GM10248 (cell line): ENCODE results near the gene LCE3A.
"Not testable (repeated sequence)": the region's sequence is repeated elsewhere in the genome, so short reads cannot be mapped to it uniquely, and the experiment has no call there.

Experiments
- CTCF ChIA-PET: fragments of 300-600 bp; sonication (Branson Sonifier 250); formaldehyde crosslinking; extraction: SDS; loops from one replicate; lab custom pipeline; 2021; ENCODE audit warnings: antibody characterized with exemption; lab: Yijun Ruan, JAX
- POLR2A ChIA-PET: fragments of 350-650 bp; sonication (Branson Sonifier 250); formaldehyde crosslinking; extraction: SDS; loops from one replicate; lab custom pipeline; 2020; ENCODE audit warnings: antibody characterized with exemption; lab: Yijun Ruan, JAX
- DNase-seq: peaks from one replicate; pipeline ENCODE4 v3.0.0; 2012; ENCODE audit errors: extremely low spot score
- CTCF ChIP-seq: IDR thresholded peaks from 2 replicates; pipeline ENCODE4 v1.5.1; 2012; ENCODE audit warnings: mild to moderate bottlenecking, low read depth; ENCODE audit errors: extremely low read depth, missing control alignments, control extremely low read depth

Gene LCE3A

GRCh38 chr1:152585586-152585985 is 37.3 kb downstream of the LCE3A start:
- peak; percentile 32 for TF ChIP-seq CTCF
- no peak for DNase-seq
- POLR2A ChIA-PET: no interaction called here
- CTCF ChIA-PET: interaction anchor here (0.7 kb wide), 1 partner anchor 89 kb away, joined by 3 read pairs; no protein-coding TSS in a partner anchor

- ChIA-PET POLR2A (no interaction called here), CTCF (interaction anchor here (1.1 kb wide), 1 partner anchor 35 kb away, joined by 3 read pairs; no protein-coding TSS in a partner anchor)
- DNase-seq: no peak
- no peak for TF ChIP-seq CTCF
These were observed 40.3 kb downstream of the LCE3A start for GRCh38 chr1:152582647-152583046.

GRCh38 chr1:152580433-152580832 is 42.5 kb downstream of the LCE3A start, which contains the start of gene LCE3D:
LCE3D (minus strand) TSS chr1:152580516; CDS start chr1:152579936, 580 bp downstream.
- CTCF ChIA-PET: interaction anchor here (1.2 kb wide), 1 partner anchor 10 kb away, joined by 3 read pairs; no protein-coding TSS in a partner anchor
- no peak for TF ChIP-seq CTCF
- POLR2A ChIA-PET: no interaction called here
- DNase-seq: no peak

- CTCF ChIA-PET: interaction anchor here (1.9 kb wide), 1 partner anchor 43 kb away, joined by 8 read pairs; the partner anchor contains the start of gene LCE3A
- POLR2A ChIA-PET, DNase-seq: not testable (repeated sequence)
These were observed 43.4 kb downstream of the LCE3A start for GRCh38 chr1:152579526-152579925.

GRCh38 chr1:152577168-152577567 is 45.7 kb downstream of the LCE3A start:
- TF ChIP-seq CTCF: no peak
- ChIA-PET POLR2A (no interaction called here), CTCF (interaction anchor here (1.3 kb wide), 1 partner anchor 15 kb away, joined by 3 read pairs; no protein-coding TSS in a partner anchor)
- DNase-seq: no peak
